ENCODE results near the gene PLLP.

DNA sequence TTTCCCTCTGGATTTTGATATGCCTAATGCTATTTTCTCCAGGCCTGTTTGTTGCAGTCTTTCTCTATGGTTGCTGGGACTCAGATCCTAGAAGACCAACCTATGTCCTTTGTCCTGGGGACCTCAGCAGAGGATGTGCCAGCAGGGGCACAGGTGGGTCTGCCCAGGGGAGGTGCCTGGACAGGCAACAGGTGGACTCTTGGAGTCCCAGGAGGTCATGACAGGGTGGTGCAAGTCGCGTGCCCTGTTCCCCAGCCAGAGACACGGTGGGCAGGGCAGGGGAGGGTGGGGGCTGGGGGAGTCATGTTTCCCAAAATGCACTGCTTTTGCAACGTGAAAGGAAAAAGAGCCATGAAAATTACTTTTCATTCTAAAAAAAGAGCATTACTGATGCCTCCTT, 26.3 kb upstream of the PLLP start:
- TF ChIP-seq, protein P1, sequence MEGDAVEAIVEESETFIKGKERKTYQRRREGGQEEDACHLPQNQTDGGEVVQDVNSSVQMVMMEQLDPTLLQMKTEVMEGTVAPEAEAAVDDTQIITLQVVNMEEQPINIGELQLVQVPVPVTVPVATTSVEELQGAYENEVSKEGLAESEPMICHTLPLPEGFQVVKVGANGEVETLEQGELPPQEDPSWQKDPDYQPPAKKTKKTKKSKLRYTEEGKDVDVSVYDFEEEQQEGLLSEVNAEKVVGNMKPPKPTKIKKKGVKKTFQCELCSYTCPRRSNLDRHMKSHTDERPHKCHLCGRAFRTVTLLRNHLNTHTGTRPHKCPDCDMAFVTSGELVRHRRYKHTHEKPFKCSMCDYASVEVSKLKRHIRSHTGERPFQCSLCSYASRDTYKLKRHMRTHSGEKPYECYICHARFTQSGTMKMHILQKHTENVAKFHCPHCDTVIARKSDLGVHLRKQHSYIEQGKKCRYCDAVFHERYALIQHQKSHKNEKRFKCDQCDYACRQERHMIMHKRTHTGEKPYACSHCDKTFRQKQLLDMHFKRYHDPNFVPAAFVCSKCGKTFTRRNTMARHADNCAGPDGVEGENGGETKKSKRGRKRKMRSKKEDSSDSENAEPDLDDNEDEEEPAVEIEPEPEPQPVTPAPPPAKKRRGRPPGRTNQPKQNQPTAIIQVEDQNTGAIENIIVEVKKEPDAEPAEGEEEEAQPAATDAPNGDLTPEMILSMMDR (IDR thresholded peaks at IDR 0.05), result no peak
- no peak for TF ChIP-seq POLR2AphosphoS5 (IDR thresholded peaks at IDR 0.05)
